Psoas muscle (tissue), 8 donors: Measurements from ENCODE around the gene PPP4R4. TPM values are rescaled to one million over a fixed set of nuclear protein-coding genes. Genes with fewer than 3 reads are reported as not detected.

ENCODE experiments used
- ATAC-seq, 4 donors: fragments of 200-7000 bp; cut with Tn5 transposase; one replicate each; pipeline ENCODE4 v1.9.1; 2020; ENCODE audit warnings: moderate library complexity in 3 of 4, mild to moderate bottlenecking in 2 of 4
- DNase-seq, 2 donors: peaks; one replicate each; pipeline ENCODE4 v3.0.0-alpha.2; 2020
- H3K27ac ChIP-seq: fragments of 200-600 bp; one replicate; pipeline ENCODE4 v1.8.0; 2022
- H3K27me3 ChIP-seq, 3 donors: fragments of 200-600 bp in 1 of 3; one replicate each; pipeline versions ENCODE4 v1.6.1 to v1.8.0; 2013 to 2022; ENCODE audit warnings: low read length in 2 of 3, mild to moderate bottlenecking in 2 of 3, moderate library complexity in 1 of 3; ENCODE audit not compliant: insufficient read depth in 3 of 3
- H3K36me3 ChIP-seq, 2 donors: fragments of 200-600 bp in 1 of 2; one replicate each; pipeline versions ENCODE4 v1.6.1 to v1.8.0; 2013 to 2022; ENCODE audit warnings: low read depth in 1 of 2, mild to moderate bottlenecking in 1 of 2, moderate library complexity in 1 of 2; ENCODE audit not compliant: insufficient read depth in 1 of 2
- H3K4me1 ChIP-seq: fragments of 200-600 bp; one replicate; pipeline ENCODE4 v1.8.0; 2022
- H3K4me3 ChIP-seq: fragments of 200-600 bp; one replicate; pipeline ENCODE4 v1.8.0; 2022; ENCODE audit warnings: mild to moderate bottlenecking
- H3K9me3 ChIP-seq: fragments of 200-600 bp; one replicate; pipeline ENCODE4 v1.8.0; 2022
- CTCF ChIP-seq: fragments of 200-600 bp; IDR thresholded peaks from one replicate; pipeline ENCODE4 v1.8.0; 2022; ENCODE audit warnings: antibody characterized with exemption
- WGBS, 3 donors: extraction: QIAGEN DNeasy Blood & Tissue Kit; methylation state at CpG; one replicate each; pipeline versions ENCODE4 v1.1.6 to v1.1.7; 2013; 5-methylcytosine and 5-hydroxymethylcytosine counted together
- intact Hi-C, 2 donors: fragments of 100-400 bp; cut with DNase I; formaldehyde crosslinking; loops; one replicate each; pipeline versions ENCODE4 v1.11.0 to v1.14.2; 2022
- polyA plus RNA-seq, 3 donors: library from polyadenylated mRNA; stranded (reverse); fragments of 200-250 nt; gene quantifications; one replicate each; pipeline ENCODE4 v1.2.3, GENCODE V29; 2013
- total RNA-seq, 4 donors: library from RNA; stranded (reverse); fragmentation: NEBNext Ultra II Directional in 2 of 4; extraction: Animal tissue kit (Norgen Biotek cat#: 25700) in 2 of 4; gene quantifications; one replicate each; pipeline versions ENCODE4 v1.2.1 to v1.2.4, GENCODE V29; 2021 to 2023
- donor health status: healthy with polysubstance abuse.
- donor health status: DM: no; HTN: no; CAD: no; lungs with moderate emphysema.
- donor health status: Bipolar disorder and iron deficiency.
- donor health status: healthy.
- donor health status: DM: yes; HTN: yes; CAD: no.
- donor health status: DM: no; HTN: no; CAD: no.
- donor health status: DM: no; HTN: no; CAD: no.
- donor health status: DM: yes; HTN: yes; CAD: no.

Gene PPP4R4
- total and polyA plus RNA-seq, 7 donors = 0.01 to 0.73 (median 0.19) TPM; not detected in 1

- no peak for TF ChIP-seq CTCF
- Histone ChIP-seq H3K9me3 (no peaks in the 10 kb centered on the region), H3K36me3 (no peaks in the 10 kb centered on the region), H3K27me3 (peaks cover 0 to 2% (median 0%) of the 10 kb centered on the region in 3 donors), H3K4me1 (no peaks in the 10 kb centered on the region), H3K4me3 (no peak overlapping the region), H3K27ac (no peak overlapping the region)
- no peak for DNase-seq
- no peak for ATAC-seq
- intact Hi-C loops = no loop called here
These were observed 111.0 kb downstream of the PPP4R4 start for GRCh38 chr14:94285158-94285557.

GRCh38 chr14:94288610-94289465 is 114.7 kb downstream of the PPP4R4 start:
- Histone ChIP-seq H3K9me3 (no peaks in the 10 kb centered on the region), H3K27me3 (peaks cover 0 to 6% (median 2%) of the 10 kb centered on the region in 3 donors), H3K27ac (no peak overlapping the region), H3K4me1 (no peaks in the 10 kb centered on the region), H3K36me3 (no peaks in the 10 kb centered on the region), H3K4me3 (no peak overlapping the region)
- no peak for TF ChIP-seq CTCF
- ATAC-seq (no peak), DNase-seq (no peak)
- WGBS, 3 donors = 51 to 66% (median 54%) methylated on average over 14 of the region's 14 CpGs
- intact Hi-C loops = no loop called here

- Histone ChIP-seq H3K4me1 (no peaks in the 10 kb centered on the region), H3K9me3 (no peaks in the 10 kb centered on the region), H3K27ac (no peak overlapping the region), H3K36me3 (no peaks in the 10 kb centered on the region), H3K27me3 (peaks cover 0 to 7% (median 2%) of the 10 kb centered on the region in 3 donors), H3K4me3 (no peak overlapping the region)
- no peak for TF ChIP-seq CTCF
- DNase-seq = no peak
- intact Hi-C loops = no loop called here
- ATAC-seq = no peak
- 60 to 73% (median 71%) methylated on average over 8 of the region's 8 CpGs for WGBS, 3 donors
These were observed 116.1 kb downstream of the PPP4R4 start for GRCh38 chr14:94290197-94290596.

- WGBS, 3 donors = 83 to 92% (median 84%) methylated on average over 13 of the region's 13 CpGs
- Histone ChIP-seq H3K27me3 (peaks cover 0 to 7% (median 2%) of the 10 kb centered on the region in 3 donors), H3K9me3 (no peaks in the 10 kb centered on the region), H3K4me3 (no peak overlapping the region), H3K4me1 (no peaks in the 10 kb centered on the region), H3K36me3 (no peaks in the 10 kb centered on the region), H3K27ac (no peak overlapping the region)
- intact Hi-C loops = no loop called here
- no peak for TF ChIP-seq CTCF
- no peak for DNase-seq
- ATAC-seq = no peak
These were observed 117.2 kb downstream of the PPP4R4 start for GRCh38 chr14:94291159-94291905.
